ENCODE measurements around the gene ELOVL5.

GRCh38 chr6:53294611-53295010 is 54.1 kb downstream of the ELOVL5 start:
- TF ChIP-seq CTCF (conservative IDR thresholded peaks at IDR 0.05; ENCODE audit: low read length), result no peak
- no peak for TF ChIP-seq EZH2phosphoT487 (IDR thresholded peaks at IDR 0.05; ENCODE audit: borderline replicate concordance)

Measured in Loucy (cell line).